Sigmoid colon (tissue), 7 donors: ENCODE results near the gene ASXL1. TPM values are rescaled to one million over a fixed set of nuclear protein-coding genes. Genes with fewer than 3 reads are reported as not detected.

Source experiments
- DNase-seq: peaks from one replicate; pipeline ENCODE4 v3.0.0-alpha.2; 2019
- H3K27ac ChIP-seq, 4 donors: fragments of 200-600 bp; sonication (generic); one replicate each; pipeline ENCODE4 v1.5.1; 2016 to 2019; ENCODE audit warnings: mild to moderate bottlenecking in 1 of 4
- H3K27me3 ChIP-seq, 3 donors: fragments of 200-600 bp; sonication (generic); one replicate each; pipeline ENCODE4 v1.5.1; 2019; ENCODE audit warnings: mild to moderate bottlenecking in 1 of 3
- H3K36me3 ChIP-seq, 4 donors: fragments of 200-600 bp; sonication (generic); one replicate each; pipeline ENCODE4 v1.5.1; 2016 to 2019
- H3K4me1 ChIP-seq, 4 donors: fragments of 200-600 bp; sonication (generic); one replicate each; pipeline ENCODE4 v1.5.1; 2017 to 2019
- H3K4me3 ChIP-seq, 4 donors: fragments of 200-600 bp; sonication (generic); one replicate each; pipeline ENCODE4 v1.5.1; 2017 to 2019; ENCODE audit warnings: mild to moderate bottlenecking in 2 of 4, moderate library complexity in 1 of 4
- H3K9me3 ChIP-seq, 4 donors: fragments of 200-600 bp in 3 of 4; sonication (generic) in 3 of 4; one replicate each; pipeline versions ENCODE4 v1.5.1 to v1.6.1; 2013 to 2019
- CTCF ChIP-seq, 4 experiments: fragments of 450-650 bp in 3 of 4; fragments of 200-600 bp in 1 of 4; IDR thresholded peaks; one replicate each; pipeline ENCODE4 v1.5.1; 2016 to 2019; ENCODE audit warnings: antibody characterized with exemption in 4 of 4, mild to moderate bottlenecking in 3 of 4, moderate library complexity in 2 of 4
- EP300 ChIP-seq, 4 donors: sonication (generic); formaldehyde crosslinking; IDR thresholded peaks; one replicate each; pipeline ENCODE4 v1.6.1; 2017; ENCODE audit warnings: antibody characterized with exemption in 4 of 4
- POLR2A ChIP-seq, 2 donors: fragments of 450-650 bp; IDR thresholded peaks; one replicate each; pipeline ENCODE4 v1.6.1; 2016; ENCODE audit warnings: antibody characterized with exemption in 2 of 2, mild to moderate bottlenecking in 2 of 2, moderate library complexity in 2 of 2
- POLR2AphosphoS5 ChIP-seq, 4 donors: sonication (generic); formaldehyde crosslinking; IDR thresholded peaks; one replicate each; pipeline ENCODE4 v1.6.1; 2017; ENCODE audit warnings: antibody characterized with exemption in 4 of 4
- WGBS, 2 donors: extraction: QIAGEN DNeasy Blood & Tissue Kit; methylation state at CpG; one replicate each; pipeline ENCODE4 v1.1.7; 2013; 5-methylcytosine and 5-hydroxymethylcytosine counted together
- intact Hi-C: fragments of 100-400 bp; cut with DNase I; formaldehyde crosslinking; loops from one replicate; pipeline ENCODE4 v1.15.1; 2023
- polyA plus RNA-seq, 3 donors: library from polyadenylated mRNA; stranded (reverse); fragments of 200-250 nt; gene quantifications; one replicate each; pipeline ENCODE4 v1.2.3, GENCODE V29; 2013
- total RNA-seq, 4 donors: library from RNA; depleted of rRNA; stranded (reverse); fragments of >200 nt; gene quantifications; one replicate each; pipeline ENCODE4 v1.1.0, GENCODE V29; 2016
- donor health status: healthy with polysubstance abuse.
- donor health status: Bipolar disorder and iron deficiency.
- donor health status: healthy.

ASXL1 gene
- total and polyA plus RNA-seq, 7 donors, result 6.0 to 102 (median 46.7) TPM

- H3K9me3 ChIP-seq, result no peaks in the 10 kb centered on the region
- no peak for TF ChIP-seq POLR2AphosphoS5 (IDR thresholded peaks at IDR 0.05)
- no peak for TF ChIP-seq POLR2A (IDR thresholded peaks at IDR 0.05)
- no peak for TF ChIP-seq CTCF (IDR thresholded peaks at IDR 0.05)
- TF ChIP-seq EP300 (IDR thresholded peaks at IDR 0.05), result no peak
- no peaks in the 10 kb centered on the region for H3K27me3 ChIP-seq
- H3K27ac ChIP-seq, result no peak overlapping the region
- intact Hi-C loops, result no loop called here
- 79 to 90% methylated on average over 5 of the region's 5 CpGs for WGBS, 2 donors
- H3K36me3 ChIP-seq, result peaks cover 29 to 94% (median 55%) of the 10 kb centered on the region in 4 donors
- DNase-seq, result no peak
- H3K4me1 ChIP-seq, result peaks cover 0 to 11% (median 2%) of the 10 kb centered on the region in 4 donors
- no peak overlapping the region for H3K4me3 ChIP-seq
Observed at GRCh38 chr20:32437391-32438074, 79.4 kb downstream of the ASXL1 start.

GRCh38 chr20:32438331-32438858, 80.3 kb downstream of the ASXL1 start:
- H3K4me3 ChIP-seq, result no peak overlapping the region
- H3K9me3 ChIP-seq, result no peaks in the 10 kb centered on the region
- H3K36me3 ChIP-seq, result peaks cover 23 to 92% (median 49%) of the 10 kb centered on the region in 4 donors
- 92 to 93% methylated on average over 8 of the region's 8 CpGs for WGBS, 2 donors
- intact Hi-C loops, result no loop called here
- H3K4me1 ChIP-seq, result peaks cover 0 to 11% (median 2%) of the 10 kb centered on the region in 4 donors
- TF ChIP-seq CTCF (IDR thresholded peaks at IDR 0.05) (no peak), POLR2AphosphoS5 (IDR thresholded peaks at IDR 0.05) (no peak), POLR2A (IDR thresholded peaks at IDR 0.05) (no peak), EP300 (IDR thresholded peaks at IDR 0.05) (no peak)
- no peaks in the 10 kb centered on the region for H3K27me3 ChIP-seq
- no peak overlapping the region for H3K27ac ChIP-seq
- DNase-seq, result no peak

GRCh38 chr20:32439132-32439829, 81.2 kb downstream of the ASXL1 start:
- no peaks in the 10 kb centered on the region for H3K27me3 ChIP-seq
- intact Hi-C loops, result no loop called here
- TF ChIP-seq POLR2AphosphoS5 (IDR thresholded peaks at IDR 0.05) (peak in 1 of 4 donors; percentile 10), CTCF (IDR thresholded peaks at IDR 0.05) (no peak), EP300 (IDR thresholded peaks at IDR 0.05) (no peak)
- H3K36me3 ChIP-seq, result peaks cover 19 to 92% (median 43%) of the 10 kb centered on the region in 4 donors
- WGBS, 2 donors, result 78 to 90% methylated on average over 11 of the region's 11 CpGs
- H3K4me3 ChIP-seq, result no peak overlapping the region
- H3K27ac ChIP-seq, result no peak overlapping the region
- H3K4me1 ChIP-seq, result peaks cover 0 to 11% (median 2%) of the 10 kb centered on the region in 4 donors
- peak; percentile 44 for DNase-seq
- H3K9me3 ChIP-seq, result no peaks in the 10 kb centered on the region

- H3K27ac ChIP-seq, result no peak overlapping the region
- no peak for TF ChIP-seq CTCF (IDR thresholded peaks at IDR 0.05)
- H3K36me3 ChIP-seq, result peaks cover 19 to 92% (median 33%) of the 10 kb centered on the region in 4 donors
- intact Hi-C loops, result no loop called here
- no peaks in the 10 kb centered on the region for H3K9me3 ChIP-seq
- peaks cover 0 to 11% (median 2%) of the 10 kb centered on the region in 4 donors for H3K4me1 ChIP-seq
- 82 to 95% methylated on average over 6 of the region's 6 CpGs for WGBS, 2 donors
- no peaks in the 10 kb centered on the region for H3K27me3 ChIP-seq
- no peak overlapping the region for H3K4me3 ChIP-seq
- DNase-seq, result no peak
Observed at GRCh38 chr20:32440069-32440757, 82.1 kb downstream of the ASXL1 start.
